ENCODE results near the gene TAF15.

TAF15 gene

DNA sequence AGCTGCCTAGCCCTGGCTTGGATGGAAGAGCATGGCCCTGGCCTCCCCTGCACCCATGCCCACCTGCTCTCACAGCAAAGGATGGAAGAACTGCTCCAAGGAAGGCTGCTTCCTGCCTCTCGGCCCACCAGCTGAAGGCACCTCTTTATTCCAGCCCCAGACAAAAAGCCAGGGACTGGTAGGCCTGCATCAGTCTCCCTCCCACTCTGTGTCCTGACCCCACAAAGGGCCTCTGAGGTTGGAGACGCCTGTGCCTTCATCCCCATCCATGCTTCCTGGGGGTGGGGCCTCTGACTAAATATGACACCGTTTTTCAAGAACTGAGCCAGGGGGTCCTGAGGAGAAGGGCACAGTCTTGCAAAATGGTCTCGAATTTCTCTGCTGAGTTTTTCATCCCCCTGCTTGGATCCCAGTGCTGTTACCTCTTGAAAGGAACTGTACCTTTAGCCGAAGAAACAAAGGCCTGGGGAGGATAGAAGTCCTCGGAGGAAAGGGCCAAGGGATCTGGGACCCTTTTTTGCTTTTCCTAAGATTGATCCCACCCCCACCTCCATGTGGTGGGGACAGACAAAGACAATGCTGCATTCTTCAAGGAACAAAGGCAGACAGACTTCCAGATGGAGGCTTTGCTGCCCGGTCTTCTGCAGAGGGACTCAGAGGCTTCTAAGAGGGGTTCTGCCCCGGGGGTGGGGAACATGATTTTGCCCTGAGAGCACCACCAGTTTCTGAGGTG is 43.4 kb upstream of the TAF15 start:
- no peak for DNase-seq (ENCODE audit: low read depth in 2 of 2)
- TF ChIP-seq, protein P1, sequence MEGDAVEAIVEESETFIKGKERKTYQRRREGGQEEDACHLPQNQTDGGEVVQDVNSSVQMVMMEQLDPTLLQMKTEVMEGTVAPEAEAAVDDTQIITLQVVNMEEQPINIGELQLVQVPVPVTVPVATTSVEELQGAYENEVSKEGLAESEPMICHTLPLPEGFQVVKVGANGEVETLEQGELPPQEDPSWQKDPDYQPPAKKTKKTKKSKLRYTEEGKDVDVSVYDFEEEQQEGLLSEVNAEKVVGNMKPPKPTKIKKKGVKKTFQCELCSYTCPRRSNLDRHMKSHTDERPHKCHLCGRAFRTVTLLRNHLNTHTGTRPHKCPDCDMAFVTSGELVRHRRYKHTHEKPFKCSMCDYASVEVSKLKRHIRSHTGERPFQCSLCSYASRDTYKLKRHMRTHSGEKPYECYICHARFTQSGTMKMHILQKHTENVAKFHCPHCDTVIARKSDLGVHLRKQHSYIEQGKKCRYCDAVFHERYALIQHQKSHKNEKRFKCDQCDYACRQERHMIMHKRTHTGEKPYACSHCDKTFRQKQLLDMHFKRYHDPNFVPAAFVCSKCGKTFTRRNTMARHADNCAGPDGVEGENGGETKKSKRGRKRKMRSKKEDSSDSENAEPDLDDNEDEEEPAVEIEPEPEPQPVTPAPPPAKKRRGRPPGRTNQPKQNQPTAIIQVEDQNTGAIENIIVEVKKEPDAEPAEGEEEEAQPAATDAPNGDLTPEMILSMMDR (IDR thresholded peaks at IDR 0.05; ENCODE audit: low read depth, low read length), result no peak

DNA sequence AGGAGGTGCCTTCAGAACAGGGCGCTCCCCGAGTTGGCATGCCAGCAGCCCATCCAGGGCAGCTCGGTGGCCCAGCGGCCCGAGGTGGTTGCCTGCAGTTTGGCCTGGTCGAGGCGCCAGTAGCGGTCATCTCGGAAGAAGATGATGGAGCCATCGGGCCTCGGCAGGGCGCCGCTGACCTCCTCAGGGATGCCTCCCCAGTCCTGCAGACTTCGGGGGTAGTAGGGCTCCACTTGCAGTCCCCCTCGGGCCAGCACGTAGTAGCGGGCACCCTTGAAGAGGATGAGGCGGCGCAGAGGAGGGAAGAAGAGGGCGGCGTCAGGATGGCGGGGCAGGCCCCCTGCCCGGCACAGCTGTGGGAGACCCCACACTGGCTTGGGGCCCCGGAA is 42.8 kb upstream of the TAF15 start:
- no peak for DNase-seq (ENCODE audit: low read depth in 2 of 2)
- no peak overlapping the region for H3K4me3 ChIP-seq (replicated peaks in 1 of 2; ENCODE audit: low read depth in 2 of 2, low read length in 2 of 2)
- TF ChIP-seq, protein P1 (IDR thresholded peaks at IDR 0.05; ENCODE audit: low read depth, low read length), result no peak

More for the DNA sequence above, 43.4 kb upstream of the TAF15 start:
- no peak overlapping the region for H3K4me3 ChIP-seq (replicated peaks in 1 of 2; ENCODE audit: low read depth in 2 of 2, low read length in 2 of 2)

DNA sequence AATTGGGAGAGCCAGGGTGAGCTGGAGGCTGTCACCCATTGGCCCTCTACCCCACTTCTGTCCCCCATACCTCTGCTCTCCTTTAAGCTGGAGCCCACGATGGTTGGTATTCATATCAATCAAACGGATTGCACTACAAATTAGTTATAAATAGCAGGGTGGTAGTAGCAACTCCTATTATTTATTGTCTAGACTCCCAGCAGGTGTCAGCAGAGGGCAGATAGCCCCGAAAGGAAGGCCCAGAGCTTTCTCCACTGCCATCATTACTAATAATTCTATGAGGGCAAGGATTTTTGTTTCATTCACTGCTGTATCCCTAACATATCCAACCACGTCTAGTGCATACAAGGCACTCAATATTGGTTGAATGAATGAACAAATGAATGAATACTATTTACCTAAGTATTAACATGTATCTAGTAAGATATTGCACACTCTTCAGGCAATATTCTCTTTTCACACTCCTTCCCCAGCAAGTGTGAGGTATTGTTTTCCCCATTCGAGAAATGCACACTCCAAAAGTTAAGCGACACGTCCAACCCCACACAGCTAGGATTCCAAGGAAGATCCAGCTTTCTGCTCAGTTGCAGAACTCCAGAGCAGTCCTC is 42.3 kb upstream of the TAF15 start:
- DNase-seq (ENCODE audit: low read depth in 2 of 2), result peak; percentile 68
- TF ChIP-seq, protein P1 (IDR thresholded peaks at IDR 0.05; ENCODE audit: low read depth, low read length), result peak; percentile 65
- no peak overlapping the region for H3K4me3 ChIP-seq (replicated peaks in 1 of 2; ENCODE audit: low read depth in 2 of 2, low read length in 2 of 2)

DNA sequence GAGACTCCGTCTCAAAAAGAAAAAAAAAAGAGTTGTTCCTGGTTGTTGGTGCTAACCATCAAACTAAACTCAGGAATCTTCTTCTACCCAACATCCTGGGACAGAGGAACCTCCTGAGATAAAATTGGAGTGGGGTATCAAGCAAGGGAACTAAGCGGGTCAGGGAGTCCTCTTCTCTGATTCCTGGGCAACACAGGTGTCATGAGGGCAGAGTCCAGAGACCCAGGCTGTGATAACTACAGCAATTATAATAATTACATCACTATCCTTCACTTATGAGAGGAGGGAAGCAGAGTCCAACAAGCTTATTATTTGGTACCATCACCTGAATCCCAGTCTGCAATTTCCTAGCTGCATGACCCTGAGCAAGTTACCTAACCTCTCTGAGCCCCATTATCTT is 40.5 kb upstream of the TAF15 start:
- no peak overlapping the region for H3K4me3 ChIP-seq (replicated peaks in 1 of 2; ENCODE audit: low read depth in 2 of 2, low read length in 2 of 2)
- TF ChIP-seq, protein P1 (IDR thresholded peaks at IDR 0.05; ENCODE audit: low read depth, low read length), result no peak
- DNase-seq (ENCODE audit: low read depth in 2 of 2), result no peak

DNA sequence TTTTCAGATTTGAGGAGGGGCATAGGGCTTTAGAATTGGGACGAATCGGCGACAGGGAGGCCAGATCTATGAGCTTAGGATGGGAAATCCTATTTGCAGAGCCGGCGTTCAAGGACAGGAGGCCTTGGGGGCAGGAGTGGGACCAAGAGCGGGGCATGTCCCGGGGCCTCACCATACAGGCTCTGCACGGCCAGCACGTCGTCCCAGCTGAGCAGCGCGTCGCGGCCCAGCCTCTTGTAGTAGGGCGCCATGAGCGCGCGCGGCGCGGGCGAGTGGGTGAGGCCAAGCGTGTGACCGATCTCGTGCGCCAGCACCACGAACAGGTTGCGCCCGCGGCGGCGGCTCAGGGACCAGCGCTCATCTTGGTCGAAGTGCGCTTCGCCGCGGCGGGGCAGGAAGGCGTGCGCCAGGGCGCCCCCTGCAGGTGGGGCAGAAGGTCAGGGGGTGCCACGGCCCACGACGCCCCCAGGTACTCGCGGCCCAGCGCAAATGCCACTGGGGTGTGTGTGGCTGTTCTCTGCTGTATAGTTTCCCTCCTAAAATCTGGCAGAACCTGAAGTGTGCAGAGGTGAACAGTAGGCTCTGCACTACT is 39.3 kb upstream of the TAF15 start:
- DNase-seq (ENCODE audit: low read depth in 2 of 2), result no peak
- TF ChIP-seq, protein P1 (IDR thresholded peaks at IDR 0.05; ENCODE audit: low read depth, low read length), result no peak
- H3K4me3 ChIP-seq (replicated peaks in 1 of 2; ENCODE audit: low read depth in 2 of 2, low read length in 2 of 2), result no peak overlapping the region

DNA sequence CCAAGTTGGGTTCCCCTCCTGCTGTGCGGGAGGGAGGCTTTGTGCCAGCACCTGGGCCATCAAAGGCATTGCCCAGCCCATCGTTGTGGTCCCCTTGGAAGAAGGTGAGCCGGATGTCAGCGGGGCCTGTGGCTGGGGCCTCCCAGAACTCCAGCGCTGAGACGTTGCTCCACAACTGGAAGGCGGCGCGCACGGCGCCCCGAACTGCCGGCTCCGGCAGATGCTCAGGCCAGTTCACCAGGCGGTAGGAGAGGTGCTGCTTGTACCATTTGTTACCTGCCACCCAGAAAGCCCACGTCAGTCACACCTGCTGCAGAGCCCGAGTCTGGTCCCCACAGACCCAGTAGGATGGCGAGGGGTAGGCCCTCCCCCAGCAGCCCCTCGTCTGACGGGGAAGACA is 36.2 kb upstream of the TAF15 start:
- TF ChIP-seq, protein P1 (IDR thresholded peaks at IDR 0.05; ENCODE audit: low read depth, low read length), result no peak
- no peak for DNase-seq (ENCODE audit: low read depth in 2 of 2)
- H3K4me3 ChIP-seq (replicated peaks in 1 of 2; ENCODE audit: low read depth in 2 of 2, low read length in 2 of 2), result no peak overlapping the region

Measured in cardiac fibroblast (primary cell).